ENCODE data around the gene DNAH8.
A peak's percentile ranks its signal among the peaks of the same experiment; 100 is the strongest.

DNAH8 gene

DNA sequence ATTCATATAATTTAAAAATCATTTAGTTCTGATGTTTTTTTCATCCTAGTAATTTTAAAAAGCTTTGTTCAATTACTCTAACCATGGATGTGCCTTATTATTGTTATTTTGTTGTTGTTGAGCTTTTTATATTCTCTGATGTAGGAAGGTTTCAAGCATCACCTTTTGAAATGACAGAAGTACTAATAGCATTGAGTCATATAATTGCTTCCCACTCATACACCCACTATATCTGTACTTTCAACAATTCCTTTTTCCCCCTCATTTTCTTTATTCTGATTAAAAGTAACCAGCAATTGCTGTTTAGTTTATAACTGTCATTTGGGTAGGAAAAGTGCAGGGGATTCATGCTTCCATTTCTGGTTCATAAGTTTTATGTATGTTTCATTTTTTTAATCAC lies 38.6 kb downstream of the DNAH8 start:
- DNase-seq, result no peak

DNA sequence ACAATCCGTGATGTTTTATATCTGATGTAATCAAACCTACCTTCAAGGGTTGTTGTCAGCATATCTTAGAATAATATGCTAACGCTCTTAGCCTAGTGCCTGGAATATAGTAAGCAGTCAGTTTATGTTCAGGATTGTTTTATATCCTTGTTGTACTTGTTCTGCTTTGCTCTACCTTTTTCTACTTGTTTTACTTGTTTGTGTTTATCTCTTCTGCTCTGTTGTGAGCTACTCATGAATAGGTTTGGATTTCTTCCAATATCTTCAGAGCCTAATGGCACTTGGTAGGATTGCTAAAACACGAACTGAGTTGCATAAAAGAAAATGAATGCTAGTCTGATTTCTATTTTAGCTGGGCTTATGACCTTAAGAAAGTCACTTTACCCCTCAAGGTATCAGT lies 40.1 kb downstream of the DNAH8 start:
- no peak for DNase-seq

DNA sequence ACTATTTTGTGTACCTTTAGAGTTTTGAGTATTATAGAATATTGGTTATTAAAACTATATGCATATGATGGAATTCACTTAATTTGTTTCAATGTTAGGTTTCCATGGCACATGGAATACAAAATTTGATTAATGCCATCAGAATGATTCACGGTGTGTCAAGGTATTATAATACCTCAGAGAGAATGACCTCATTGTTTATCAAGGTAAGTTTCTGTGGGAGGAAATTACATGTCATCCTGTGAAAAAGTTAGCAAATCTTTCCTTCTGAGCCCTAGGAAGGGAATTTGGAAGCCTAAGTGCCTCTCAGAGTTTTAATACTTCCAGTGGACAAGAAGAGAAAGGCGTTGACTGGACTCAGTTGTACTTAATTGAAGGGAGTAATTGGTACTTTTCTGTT lies 40.8 kb downstream of the DNAH8 start:
- DNase-seq, result no peak

DNA sequence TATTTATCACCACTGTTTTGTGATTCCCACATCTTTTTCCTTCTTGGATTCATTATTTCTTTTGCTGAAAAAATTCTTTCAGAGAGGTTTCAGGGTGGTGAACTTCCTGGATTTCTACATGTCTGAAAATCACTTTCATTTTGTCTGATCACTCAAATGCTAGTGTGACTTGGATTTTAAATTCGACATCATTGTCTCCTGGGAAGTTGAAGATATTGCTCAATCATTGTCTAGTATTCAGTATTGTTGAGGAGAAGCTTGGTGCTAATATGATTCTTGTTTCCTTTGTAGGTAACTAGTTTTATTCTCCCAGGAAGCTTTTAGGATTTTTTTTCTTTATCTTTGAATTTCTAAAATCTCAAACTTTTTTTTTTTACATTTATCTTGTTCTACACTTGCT lies 45.0 kb downstream of the DNAH8 start:
- DNase-seq, result no peak

DNA sequence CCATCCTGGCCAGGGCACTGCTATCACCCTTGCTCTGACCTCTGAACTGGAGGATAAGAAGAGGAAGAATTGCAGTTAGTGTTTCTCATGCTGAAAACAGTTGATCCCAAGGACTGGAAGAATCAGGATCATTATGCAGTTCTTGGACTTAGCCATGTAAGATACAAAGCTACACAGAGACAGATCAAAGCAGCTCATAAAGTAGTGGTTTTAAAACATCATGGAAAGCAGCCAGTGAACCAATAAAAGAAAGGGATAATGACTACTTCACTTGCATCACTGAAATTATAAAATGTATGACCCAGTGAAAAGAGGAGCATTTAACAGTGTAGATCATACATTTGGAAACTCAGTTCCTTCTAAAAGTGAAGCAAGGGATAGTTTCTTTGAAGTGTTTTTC lies 47.7 kb downstream of the DNAH8 start:
- no peak for DNase-seq

DNA sequence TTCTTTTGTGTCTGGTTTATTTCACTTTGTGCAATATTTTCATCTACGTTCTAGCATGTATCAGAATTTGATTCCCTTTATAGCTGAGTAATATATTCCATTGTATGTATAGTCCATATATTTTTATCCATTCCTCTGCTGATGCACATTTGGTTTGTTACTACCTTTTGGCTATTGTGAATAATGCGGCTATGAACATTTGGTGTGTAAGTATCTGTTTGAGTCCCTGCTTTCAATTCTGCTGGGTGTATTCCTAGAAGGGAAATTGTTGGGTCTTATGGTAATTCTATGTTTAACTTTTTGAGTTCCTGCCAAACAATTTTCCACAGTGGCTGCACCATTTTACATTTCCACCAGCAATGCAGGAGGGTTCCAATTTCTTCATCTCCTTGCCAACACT lies 52.4 kb downstream of the DNAH8 start:
- no peak for DNase-seq

DNA sequence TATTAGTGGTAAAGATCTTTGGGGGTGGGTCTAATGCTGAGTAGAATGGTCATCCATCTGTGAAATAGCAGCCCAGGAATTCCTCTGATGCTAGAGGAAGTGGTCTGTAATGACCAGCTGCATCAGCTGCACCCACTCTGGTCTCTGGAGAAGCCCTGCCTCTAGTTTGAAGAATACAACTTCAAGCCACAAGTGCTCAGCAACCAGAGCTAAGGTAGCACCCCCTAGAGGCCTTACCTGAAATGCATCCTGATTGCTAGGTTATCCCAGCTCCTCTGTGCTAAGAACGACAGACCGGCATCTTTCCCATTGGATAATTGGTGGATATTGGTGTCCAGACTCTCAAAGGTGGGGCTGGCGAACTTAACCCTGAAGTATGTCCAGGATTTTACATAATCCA lies 58.2 kb downstream of the DNAH8 start:
- DNase-seq, result peak; percentile 40

DNA sequence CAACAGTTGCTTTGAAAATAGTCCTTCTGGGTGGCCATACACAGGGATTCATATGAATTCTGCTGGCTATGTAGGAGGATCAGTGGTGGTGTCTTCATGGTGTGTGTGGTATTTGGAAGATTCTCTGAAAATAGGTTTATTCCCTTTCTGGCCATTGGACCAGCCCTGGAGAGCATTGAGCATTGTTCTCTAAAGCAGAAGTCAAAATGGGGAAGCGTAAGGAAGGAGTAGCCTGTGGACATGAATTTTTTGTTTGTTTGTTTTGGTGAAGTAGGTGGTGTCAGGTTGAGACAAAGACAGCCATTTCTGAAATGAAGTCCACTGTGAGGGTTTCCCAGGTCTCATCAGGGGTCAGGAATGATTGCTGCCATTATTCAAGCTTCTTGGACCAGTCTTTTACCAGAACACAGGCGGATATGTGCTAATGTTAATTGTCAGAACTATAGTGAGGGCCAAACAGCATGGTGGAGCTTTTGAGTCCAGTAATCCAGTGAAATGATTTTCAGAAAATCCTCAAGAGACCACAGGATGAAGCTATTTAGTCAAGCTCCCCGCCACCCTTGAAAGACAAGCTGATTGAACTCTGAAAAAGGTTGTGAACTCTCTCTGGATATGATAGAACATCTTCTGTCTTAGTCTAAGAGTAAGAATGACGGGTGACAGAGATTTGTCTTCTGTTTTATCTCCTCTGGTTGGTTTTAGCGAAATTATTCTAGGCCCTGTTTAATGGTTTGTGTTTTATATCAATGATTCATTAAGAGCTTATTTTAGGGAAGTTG lies 60.0 kb downstream of the DNAH8 start:
- no peak for DNase-seq

DNA sequence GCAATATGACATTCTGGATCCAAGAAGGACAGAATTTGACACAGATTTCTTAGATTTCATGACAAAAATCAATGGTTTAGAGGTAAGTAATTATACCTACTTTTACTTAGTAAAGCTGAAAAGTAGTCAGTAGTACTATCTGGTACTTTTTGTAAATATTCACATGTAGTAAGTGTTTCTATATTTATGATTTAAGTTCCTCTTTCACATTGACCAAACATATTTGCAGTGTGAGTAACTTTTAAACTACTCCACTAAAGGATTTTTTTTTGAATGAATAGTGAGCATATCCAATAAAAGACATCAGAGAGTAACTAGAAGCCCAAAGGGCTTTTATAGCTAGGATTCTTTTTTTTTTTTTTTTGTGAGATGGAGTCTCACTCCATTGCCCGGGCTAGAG lies 60.8 kb downstream of the DNAH8 start:
- no peak for DNase-seq

DNA sequence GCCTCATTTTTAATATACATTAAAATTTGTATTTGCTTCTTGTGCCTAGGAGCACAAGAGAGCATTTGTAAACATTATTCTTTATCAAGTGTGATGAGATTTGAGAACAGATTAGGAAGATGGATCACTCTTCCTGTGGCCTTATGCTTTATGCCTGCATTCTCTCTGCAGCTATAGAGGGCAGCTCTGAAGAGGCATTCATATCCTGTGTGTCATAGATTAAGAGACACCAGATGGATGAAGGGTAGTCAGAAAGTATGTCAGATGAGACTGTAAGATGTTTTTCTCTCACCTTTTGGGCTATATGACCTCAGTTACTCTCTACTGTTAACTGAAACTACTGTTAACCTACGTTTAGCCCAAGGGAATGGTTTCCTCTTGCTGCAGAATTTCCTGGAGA lies 61.4 kb downstream of the DNAH8 start:
- no peak for DNase-seq

DNA sequence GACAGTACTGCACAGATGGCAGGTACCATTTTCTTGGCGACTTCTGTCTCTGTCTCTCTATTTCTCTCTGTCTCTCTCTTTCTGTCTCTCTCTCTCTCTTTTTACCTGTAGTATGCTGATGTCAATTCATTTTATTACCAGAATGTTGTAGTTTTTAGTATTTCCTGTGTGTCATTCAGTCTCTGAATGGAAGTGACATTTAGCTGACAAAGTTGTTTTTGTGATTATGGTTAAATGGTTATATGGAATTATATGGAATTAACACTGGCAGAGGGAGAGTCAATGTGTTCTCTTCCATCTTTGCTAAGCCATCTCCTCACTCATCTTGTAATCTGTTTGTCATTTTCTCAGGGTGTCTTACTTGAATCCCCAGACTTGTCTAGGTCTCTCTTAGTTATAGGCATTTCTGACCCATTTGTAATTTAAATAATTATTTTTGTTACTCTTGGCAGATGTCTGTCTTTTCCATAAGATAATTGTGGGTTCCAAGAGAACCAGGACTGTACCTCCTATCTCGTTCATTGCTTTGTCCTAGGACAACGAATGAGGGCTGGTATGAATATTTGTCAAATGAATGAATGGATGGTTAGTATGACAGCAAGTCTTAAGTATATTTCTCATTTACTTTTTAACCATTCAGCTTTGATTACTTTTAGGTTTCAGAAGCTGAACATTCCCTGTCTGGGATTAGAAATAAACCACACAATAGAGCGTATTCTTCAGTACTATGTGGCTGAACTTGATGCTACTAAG lies 64.4 kb downstream of the DNAH8 start:
- DNase-seq, result no peak

DNA sequence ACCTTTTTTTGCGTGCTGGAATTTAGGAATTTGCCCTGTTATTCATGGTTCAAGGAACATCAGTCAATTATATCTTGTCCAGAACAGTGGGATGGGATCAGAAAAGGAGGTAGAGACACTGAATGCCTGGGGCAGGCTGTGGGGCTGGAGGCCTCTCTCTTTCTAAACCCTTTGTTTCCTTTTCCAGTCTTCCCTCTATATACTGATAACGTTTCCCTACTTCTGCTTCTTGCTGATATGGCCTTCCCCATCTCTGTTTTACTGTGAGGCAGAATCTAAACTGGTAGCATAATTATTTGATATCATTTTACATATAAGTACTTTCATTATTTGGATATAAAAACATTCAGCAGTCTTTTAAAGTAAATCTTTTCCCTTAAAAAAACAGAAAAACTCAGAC lies 67.5 kb downstream of the DNAH8 start:
- peak; percentile 42 for DNase-seq

DNA sequence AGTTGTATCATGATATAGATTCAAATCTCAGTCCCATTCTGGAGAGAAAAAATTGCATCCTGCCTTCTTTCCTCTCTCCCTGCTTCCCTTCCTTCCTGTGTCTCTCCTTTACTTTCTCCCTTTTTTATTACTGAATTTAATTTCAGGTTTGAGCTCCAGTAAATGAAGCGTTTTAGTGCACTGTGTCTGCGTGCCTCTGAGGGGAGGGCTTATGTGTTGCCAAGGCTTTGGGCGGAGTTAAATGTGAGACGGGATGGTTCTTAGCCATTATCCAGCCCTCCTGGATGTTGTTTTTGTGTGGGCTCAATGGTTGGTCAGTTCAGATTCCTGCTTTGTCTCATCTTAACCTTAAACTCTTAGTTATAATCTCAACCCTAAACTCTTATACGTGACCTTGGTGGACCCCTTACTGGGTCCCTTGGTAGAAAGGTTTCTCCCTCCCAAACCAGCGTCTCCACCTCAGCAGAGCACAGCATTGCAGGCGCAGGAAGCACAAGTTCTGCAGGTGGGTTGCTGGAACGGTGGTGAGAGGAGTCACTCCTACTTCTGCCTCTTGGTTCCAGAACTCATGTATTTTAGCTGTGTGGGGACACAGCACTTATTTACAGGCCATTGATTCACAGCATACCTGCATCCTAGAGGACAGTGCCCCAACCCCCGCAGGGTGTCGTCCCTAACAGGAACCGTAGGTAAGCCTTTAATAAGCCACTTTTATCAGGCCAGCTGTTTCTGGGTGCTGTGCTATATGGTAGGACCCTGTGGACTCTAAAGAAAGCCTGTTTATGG lies 68.5 kb downstream of the DNAH8 start:
- no peak for DNase-seq

DNA sequence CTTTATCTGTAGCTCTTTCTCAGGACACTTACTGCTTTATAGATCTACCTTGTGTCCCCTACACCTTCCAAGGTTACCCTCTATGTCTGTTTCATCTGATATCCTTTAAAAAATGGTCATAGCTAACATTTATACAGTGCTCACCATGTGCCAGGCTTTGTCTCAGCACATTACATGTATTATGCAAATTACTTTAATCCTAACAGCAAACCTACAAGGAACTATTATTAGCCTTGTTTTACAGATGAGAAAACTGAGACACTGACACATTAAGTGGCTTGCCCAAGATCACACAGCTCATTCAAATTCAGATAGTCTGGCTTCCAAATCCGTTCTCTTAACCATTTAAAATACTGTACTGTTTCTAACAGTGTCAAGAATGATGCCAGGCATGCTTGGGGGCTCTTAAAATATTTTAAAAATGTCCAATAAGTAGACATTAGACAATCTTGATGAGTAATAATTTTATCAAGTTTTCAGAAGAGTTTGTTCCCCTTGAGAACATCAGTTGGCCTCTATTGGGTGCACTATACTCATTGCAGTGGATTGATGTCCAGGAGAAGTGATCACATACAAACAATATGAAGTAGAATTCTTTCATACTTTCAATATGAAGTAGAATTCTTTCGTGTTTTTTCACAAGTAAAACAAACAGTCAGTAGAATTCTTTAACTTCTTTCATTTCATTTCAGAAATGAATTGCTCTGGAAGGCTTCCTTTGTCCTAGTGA lies 69.6 kb downstream of the DNAH8 start:
- no peak for DNase-seq

DNA sequence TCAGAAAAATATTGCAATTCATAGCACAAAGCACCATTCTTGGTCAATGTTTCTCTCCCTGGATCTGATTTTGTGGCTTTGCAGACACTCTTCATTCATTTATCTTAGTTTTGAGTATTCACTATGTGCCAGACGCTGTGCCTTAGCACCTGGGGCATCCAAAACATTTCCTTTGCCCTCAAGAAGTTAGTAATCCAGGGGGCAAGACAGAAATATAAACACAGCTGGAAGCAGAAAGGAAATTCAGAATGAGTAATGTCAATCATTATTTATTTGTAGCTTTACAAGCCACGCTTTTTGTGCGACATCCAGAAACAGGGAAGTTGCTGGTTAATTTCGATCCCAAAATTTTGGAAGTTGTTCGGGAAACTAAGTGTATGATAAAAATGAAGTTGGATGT lies 71.4 kb downstream of the DNAH8 start:
- no peak for DNase-seq

DNA sequence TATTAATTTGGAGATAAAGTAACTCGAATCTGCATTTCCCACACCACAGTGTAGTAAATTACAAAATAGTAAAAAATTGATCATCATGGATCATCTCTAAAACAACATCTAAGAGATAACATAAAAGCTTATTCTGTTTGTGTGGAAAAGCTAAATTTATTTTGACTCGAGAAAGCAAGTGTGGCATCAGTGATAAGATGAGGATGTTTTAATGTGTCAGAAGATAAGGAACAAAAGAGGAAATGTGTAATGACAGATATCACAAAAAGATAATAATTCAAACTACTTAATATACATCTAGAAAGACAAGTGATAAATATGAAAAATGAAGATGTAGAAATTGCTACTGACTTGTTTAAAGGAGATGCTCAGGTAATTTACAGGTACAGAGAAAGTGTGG lies 74.1 kb downstream of the DNAH8 start:
- DNase-seq, result peak; percentile 49

DNA sequence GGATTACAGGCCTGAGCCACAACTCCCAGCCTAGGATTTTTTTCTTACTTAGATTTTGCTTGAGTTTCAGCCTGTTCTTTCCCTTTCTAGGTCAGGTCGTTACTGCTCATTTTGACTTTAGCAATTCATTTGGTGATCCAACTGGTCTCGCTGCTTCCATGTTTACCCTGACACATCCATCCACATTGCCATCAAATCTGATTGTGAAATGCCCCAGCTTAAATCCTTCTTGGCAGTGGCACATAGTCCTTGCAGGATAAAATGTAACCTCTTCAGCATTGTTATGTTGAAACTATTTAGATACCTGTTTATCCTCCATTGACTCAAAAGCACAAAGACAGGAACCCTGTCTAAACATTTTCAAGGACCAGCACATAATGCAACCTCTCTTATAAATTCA lies 77.2 kb downstream of the DNAH8 start:
- no peak for DNase-seq

DNA sequence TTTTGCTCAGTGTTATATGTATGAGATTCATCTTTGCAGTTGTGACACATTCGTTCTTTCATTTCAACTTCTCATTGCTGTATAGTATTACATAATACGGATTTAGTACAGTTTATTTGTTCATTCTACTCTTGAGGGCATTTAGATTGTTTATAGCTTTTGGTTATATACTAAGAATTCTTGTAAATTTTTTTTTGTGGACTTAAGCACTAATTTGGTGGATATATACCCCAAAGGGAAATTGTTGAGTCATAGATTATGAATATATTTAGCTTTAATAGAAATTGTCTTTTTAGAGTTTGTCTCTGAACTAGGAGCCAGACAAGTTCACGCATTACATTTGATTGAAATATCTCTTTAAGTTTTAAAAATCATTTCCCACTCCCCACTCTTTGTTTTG lies 79.6 kb downstream of the DNAH8 start:
- no peak for DNase-seq

DNA sequence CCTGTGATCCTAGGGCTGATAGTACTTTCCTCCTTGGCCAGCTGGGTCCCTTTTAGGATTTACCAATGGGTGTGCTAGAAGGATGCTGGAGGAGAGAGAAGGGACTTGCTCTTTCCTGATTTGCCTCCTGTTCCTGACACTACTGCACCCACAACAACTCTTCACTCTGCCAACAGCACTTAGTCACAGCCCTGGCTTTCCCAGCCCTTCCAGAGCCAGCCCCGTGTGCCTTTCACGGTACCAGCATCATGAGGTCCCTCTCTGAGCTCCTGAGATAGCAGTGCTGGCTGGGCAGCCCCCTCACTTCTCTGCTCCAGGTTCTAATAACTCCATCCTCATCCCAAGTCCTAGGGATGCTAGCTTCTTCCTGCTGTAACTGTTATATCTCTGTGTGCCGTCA lies 80.9 kb downstream of the DNAH8 start:
- peak; percentile 9 for DNase-seq

DNA sequence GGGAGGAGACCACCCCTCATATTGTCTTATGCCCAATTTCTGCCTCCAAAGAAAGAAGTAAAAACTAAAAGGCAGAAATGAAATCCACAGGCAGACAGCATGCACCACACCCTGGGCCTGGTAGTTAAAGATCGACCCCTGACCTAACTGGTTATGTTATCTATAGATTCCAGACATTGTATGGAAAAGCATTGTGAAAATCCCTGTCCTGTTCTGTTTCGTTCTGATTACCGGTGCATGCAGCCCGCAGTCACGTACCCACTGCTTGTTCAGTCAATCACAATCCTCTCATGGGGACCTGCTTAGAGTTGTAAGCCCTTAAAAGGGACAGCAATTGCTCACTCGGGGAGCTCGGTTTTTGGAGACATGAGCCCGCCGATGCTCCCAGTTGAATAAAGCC lies 81.3 kb downstream of the DNAH8 start:
- peak; percentile 77 for DNase-seq

DNA sequence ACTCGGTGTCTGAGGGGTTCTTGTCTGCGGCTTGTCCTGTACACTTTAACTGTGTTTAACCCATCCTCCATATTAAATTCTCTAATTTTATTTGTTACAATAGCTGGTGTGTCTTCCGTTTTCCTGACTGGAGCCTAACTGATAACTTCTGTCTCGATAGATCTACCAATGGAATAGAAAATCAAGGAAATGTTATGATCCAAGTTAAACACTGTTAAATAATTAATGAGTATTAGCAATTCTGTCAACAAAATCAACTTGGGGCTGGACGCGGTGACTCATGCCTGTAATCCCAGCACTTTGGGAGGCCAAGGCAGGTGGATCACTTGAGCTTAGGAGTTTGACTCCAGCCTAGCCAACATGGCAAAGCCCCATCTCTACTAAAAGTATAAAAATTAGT lies 81.7 kb downstream of the DNAH8 start:
- no peak for DNase-seq

DNA sequence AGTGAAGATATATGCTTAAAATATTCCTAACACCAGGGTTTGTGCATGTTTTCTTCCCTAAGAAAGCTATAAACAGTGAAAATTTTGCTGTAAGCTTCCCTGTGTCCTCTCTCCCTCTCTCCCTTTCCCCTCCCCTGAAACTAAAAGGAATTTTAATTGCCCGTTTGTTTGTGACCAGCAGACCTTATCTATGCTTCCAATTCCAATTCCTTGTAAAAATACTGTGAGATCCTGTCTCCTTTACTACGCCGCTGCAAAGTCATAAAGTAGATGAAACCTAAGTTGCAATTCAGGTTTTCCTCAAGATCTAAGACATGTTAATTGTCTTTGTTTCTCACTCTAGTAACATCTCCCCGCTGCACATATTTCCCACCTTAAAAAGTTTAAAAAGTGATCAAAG lies 82.3 kb downstream of the DNAH8 start:
- DNase-seq, result no peak

DNA sequence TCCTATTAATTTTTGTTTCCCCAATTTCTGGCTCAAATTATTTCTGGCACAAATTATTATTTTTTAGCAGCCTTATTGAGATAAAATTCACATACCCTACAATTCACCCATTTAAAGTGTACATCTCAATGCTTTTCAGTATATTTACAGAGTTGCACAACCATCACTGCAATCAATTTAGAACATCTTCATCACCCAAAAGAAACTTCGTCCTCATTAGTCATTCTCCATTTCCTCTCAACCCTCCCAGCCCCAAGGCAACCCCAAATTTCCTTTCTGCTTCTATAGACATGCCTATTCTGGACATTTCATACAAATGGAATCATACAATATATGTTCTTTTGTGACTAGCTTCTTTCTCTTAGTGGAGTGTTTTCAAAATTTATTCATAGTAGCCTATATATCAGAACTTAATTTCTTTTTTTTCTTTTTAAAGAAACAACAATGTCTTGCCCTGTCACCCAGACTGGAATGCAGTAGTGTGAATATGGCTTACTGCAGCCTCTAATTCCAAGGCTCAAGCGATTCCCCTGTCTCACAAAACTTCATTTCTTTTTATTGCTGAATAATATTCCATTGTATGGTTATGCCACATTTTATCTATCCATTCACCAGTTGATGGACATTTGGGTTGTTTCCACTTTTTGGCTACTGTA lies 84.5 kb downstream of the DNAH8 start:
- DNase-seq, result no peak
